Ovary (tissue), 3 donors: ENCODE measurements around the gene FOSL1.

Experiments
- CTCF ChIP-seq, 3 donors: fragments of 450-650 bp in 2 of 3; fragments of 200-600 bp in 1 of 3; IDR thresholded peaks; one replicate each; pipeline versions ENCODE4 v1.5.1 to v1.8.0; 2016 to 2022; ENCODE audit warnings: antibody characterized with exemption in 3 of 3, mild to moderate bottlenecking in 1 of 3
- POLR2A ChIP-seq: fragments of 450-650 bp; IDR thresholded peaks from one replicate; pipeline ENCODE4 v1.6.1; 2017; ENCODE audit warnings: antibody characterized with exemption, mild to moderate bottlenecking, moderate library complexity
- donor health status: DM: no; HTN: no; CAD: no.

DNA sequence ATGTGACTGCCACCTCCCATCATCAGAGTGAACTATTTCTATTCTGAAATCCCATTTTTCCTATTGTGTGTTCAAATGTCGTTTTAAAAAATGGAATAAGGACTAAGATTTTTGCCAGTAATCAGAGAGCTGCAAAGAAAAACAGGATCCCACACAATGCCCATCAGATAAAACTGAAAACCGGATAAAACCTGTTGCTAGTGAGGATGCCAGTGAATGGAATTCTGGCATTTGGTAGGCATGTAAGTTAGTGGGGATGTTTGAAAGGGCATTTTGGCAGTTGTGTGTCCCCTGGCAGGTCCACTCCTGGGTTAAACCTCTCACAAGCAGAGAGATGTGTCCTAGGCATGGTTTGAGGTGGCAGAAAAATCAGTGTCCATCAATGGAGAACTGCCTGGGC is 25.2 kb upstream of the FOSL1 start:
- TF ChIP-seq CTCF (IDR thresholded peaks at IDR 0.05) (no peak), POLR2A (no peak)
